HEK293T (cell line): ENCODE measurements around the gene RAP2B.
"Not testable (repeated sequence)": the region's sequence is repeated elsewhere in the genome, so short reads cannot be mapped to it uniquely, and the experiment has no call there.

ENCODE experiments used
- CTCF ChIA-PET: fragments of 350-600 bp; formaldehyde crosslinking; extraction: SDS; loops from one replicate; lab custom pipeline; 2021; ENCODE audit warnings: antibody characterized with exemption, inconsistent platforms; lab: Yijun Ruan, JAX
- POLR2A ChIA-PET: fragments of 350-600 bp; formaldehyde crosslinking; extraction: SDS; loops from one replicate; lab custom pipeline; 2020; ENCODE audit warnings: antibody characterized with exemption, inconsistent platforms; lab: Yijun Ruan, JAX
- DNase-seq: peaks from one replicate; pipeline ENCODE4 v3.0.0; 2012; ENCODE audit warnings: mixed read lengths; ENCODE audit errors: extremely low spot score
- ARNT ChIP-seq: fragments of 450-650 bp; IDR thresholded peaks from 2 replicates; pipeline ENCODE4 v1.6.1; 2017; ENCODE audit warnings: mild to moderate bottlenecking
- BHLHE40 ChIP-seq: fragments of 450-650 bp; IDR thresholded peaks from 2 replicates; pipeline ENCODE4 v1.6.1; 2016; ENCODE audit warnings: mild to moderate bottlenecking, moderate library complexity, borderline replicate concordance
- CTBP1 ChIP-seq: fragments of 450-650 bp; IDR thresholded peaks from 2 replicates; pipeline ENCODE4 v1.6.1; 2016; ENCODE audit warnings: borderline replicate concordance
- ELF4 ChIP-seq: fragments of 450-650 bp; IDR thresholded peaks from 2 replicates; pipeline ENCODE4 v1.6.1; 2017; ENCODE audit warnings: antibody characterized with exemption
- FOXA1 ChIP-seq: fragments of 450-650 bp; IDR thresholded peaks from 2 replicates; pipeline ENCODE4 v1.6.1; 2016; ENCODE audit warnings: mild to moderate bottlenecking
- FOXK2 ChIP-seq: fragments of 450-650 bp; IDR thresholded peaks from 2 replicates; pipeline ENCODE4 v1.6.1; 2016; ENCODE audit warnings: mild to moderate bottlenecking
- FOXM1 ChIP-seq: fragments of 450-650 bp; IDR thresholded peaks from 2 replicates; pipeline ENCODE4 v1.6.1; 2017; ENCODE audit warnings: mild to moderate bottlenecking, borderline replicate concordance
- HDGF ChIP-seq: fragments of 450-650 bp; IDR thresholded peaks from 2 replicates; pipeline ENCODE4 v1.6.1; 2017; ENCODE audit warnings: antibody characterized with exemption, borderline replicate concordance
- L3MBTL2 ChIP-seq: fragments of 450-650 bp; conservative IDR thresholded peaks from 2 replicates; pipeline ENCODE4 v1.6.1; 2016; ENCODE audit warnings: mild to moderate bottlenecking
- LEF1 ChIP-seq: fragments of 450-650 bp; IDR thresholded peaks from 2 replicates; pipeline ENCODE4 v1.6.1; 2017; ENCODE audit warnings: mild to moderate bottlenecking, borderline replicate concordance
- NFRKB ChIP-seq: fragments of 450-650 bp; IDR thresholded peaks from 2 replicates; pipeline ENCODE4 v1.6.1; 2016; ENCODE audit warnings: mild to moderate bottlenecking, moderate library complexity
- SP1 ChIP-seq: fragments of 450-650 bp; IDR thresholded peaks from 2 replicates; pipeline ENCODE4 v1.6.1; 2017
- SUZ12 ChIP-seq: fragments of 450-650 bp; IDR thresholded peaks from 2 replicates; pipeline ENCODE4 v1.6.1; 2016; ENCODE audit warnings: mild to moderate bottlenecking
- TARDBP ChIP-seq: fragments of 450-650 bp; IDR thresholded peaks from 2 replicates; pipeline ENCODE4 v1.6.1; 2016
- ZNF384 ChIP-seq: fragments of 450-650 bp; IDR thresholded peaks from 2 replicates; pipeline ENCODE4 v1.6.1; 2016
- TF ChIP-seq, protein P1 (sequence below): fragments of 450-650 bp; IDR thresholded peaks from 2 replicates; pipeline ENCODE4 v1.6.1; 2016

RAP2B gene

DNA sequence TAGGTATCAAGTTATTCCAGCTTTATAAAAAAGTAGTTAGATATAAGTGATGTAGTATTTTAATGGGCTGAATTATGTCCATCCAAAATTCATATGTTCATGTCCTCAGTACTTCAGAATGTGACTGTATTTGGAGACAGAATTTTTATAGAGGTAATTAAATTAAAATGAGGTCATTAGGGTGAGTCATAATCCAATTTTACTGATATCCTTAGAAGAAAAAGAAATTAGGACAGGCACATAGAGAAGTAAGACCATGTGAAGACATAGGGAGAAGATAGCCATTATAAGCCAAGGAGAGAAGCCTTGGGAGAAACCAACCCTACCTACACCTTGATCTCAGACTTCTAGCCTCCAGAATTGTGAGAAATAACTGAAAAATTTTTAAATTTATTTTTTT is 30.3 kb downstream of the RAP2B start:
- CTCF ChIA-PET, result no interaction called here
- POLR2A ChIA-PET, result interaction anchor here (1.3 kb wide), 1 partner anchor 31 kb away, joined by 3 read pairs; no protein-coding TSS in a partner anchor
- TF ChIP-seq SUZ12 (no peak), CTBP1 (no peak), BHLHE40 (no peak), ARNT (no peak), LEF1 (no peak), ZNF384 (no peak), TARDBP (no peak), NFRKB (no peak), SP1 (no peak), FOXA1 (no peak), ELF4 (no peak), HDGF (no peak), FOXK2 (no peak), L3MBTL2 (no peak), FOXM1 (no peak)
- TF ChIP-seq, protein P1, sequence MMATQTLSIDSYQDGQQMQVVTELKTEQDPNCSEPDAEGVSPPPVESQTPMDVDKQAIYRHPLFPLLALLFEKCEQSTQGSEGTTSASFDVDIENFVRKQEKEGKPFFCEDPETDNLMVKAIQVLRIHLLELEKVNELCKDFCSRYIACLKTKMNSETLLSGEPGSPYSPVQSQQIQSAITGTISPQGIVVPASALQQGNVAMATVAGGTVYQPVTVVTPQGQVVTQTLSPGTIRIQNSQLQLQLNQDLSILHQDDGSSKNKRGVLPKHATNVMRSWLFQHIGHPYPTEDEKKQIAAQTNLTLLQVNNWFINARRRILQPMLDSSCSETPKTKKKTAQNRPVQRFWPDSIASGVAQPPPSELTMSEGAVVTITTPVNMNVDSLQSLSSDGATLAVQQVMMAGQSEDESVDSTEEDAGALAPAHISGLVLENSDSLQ, result no peak
- no peak for DNase-seq

DNA sequence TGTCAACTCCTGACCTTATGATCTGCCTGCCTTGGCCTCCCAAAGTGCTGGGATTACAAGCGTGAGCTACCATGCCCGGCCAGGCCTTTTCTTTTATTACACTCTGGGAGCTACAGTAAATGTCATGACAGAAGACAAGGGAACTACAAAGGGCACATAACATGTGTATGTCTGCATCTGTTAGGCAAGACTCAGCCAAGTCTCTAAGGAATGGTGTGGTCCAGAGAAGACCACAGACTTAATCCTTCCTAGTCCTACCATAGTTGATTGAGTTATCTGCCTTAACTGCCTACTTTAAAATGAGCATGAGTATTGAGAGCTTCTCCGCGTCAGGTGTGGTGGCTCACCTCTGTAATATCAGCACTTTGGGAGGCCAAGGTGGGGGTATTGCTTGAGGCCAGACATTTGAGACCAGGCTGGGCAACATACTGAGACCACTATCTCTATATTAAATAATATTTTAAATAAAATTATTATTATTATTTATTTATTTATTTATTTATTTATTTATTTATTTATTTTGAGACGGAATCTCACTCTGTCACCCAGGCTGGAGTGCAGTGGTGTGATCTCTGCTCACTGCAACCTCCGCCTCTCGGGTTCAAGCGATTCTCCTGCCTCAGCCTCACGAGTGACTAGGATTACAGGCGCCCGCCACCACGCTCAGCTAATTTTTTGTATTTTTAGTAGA is 31.9 kb downstream of the RAP2B start:
- POLR2A ChIA-PET, CTCF ChIA-PET, DNase-seq: not testable (repeated sequence)

DNA sequence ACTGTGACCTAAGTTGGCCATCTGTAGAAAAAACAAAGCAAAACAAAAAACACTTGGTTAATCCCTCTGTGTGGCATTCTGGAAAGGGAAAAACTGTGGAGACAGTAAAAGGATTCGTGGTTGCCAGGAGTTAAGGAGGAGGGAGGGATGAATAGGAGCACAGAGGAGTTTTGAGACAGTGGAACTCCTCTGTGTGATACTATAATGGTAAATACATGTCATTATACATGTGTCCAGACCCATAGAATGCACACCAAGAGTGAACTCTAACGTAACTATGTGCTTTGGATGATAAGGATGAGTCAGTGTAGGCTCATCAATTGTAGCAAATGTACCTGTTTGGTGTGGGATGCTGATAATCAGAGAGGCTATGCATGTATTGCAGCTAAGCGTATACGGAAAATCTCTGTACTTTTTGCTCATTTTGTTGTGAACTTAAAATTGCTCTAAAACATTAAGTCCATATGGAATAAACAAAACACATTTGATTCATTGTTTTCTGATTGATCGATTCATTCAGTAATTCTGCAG is 33.4 kb downstream of the RAP2B start:
- POLR2A ChIA-PET, result no interaction called here
- DNase-seq, result no peak
- TF ChIP-seq ZNF384 (no peak), NFRKB (no peak), L3MBTL2 (no peak), SP1 (no peak), SUZ12 (no peak), ARNT (no peak), HDGF (no peak), LEF1 (no peak), CTBP1 (no peak)
- CTCF ChIA-PET, result no interaction called here

DNA sequence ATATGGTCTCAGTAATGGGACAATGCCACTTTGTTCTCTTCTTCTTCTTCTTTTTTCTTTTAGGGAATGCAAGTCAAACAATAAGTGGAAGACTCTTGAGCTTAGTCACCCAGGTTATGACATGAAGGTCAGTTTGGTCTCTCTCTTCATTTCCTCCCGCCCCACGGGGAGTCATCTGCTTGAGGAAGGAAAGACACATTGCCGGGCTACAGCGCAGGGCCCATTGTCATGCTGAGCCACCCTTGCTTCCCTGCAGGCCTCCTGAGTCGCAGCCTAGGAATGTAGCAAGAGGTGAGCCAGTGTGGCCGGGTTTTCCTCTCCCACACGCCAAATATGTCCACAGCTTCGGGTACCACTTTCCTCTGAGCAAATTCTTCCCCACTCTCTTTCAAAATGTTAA is 47.6 kb downstream of the RAP2B start:
- ChIA-PET CTCF (no interaction called here), POLR2A (no interaction called here)
- no peak for DNase-seq
- TF ChIP-seq L3MBTL2 (no peak), HDGF (no peak), ZNF384 (no peak), ELF4 (no peak), TARDBP (no peak), SP1 (no peak), CTBP1 (no peak), LEF1 (no peak), SUZ12 (no peak), NFRKB (no peak), ARNT (no peak), FOXM1 (no peak), FOXA1 (no peak), FOXK2 (no peak), BHLHE40 (no peak)
- TF ChIP-seq, protein P1, result no peak

DNA sequence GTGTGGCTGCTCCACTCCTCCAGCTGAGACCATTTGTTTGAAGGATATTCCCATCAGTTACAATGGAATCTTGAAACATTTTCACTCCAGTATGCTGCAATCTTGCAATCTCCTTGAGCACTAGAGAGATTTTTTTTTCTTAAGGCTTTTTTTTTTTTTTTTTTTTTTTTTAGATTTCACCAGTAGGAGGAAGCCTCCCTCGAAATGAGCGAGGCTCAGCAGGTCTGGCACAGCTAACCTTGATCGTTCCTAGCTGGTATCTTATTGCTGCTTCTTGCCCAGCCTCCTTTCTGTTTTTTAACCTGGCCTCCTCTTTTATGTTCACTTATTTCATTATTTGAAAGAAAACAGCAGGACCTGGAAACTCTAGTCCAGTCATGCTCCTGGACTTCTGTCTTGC is 48.1 kb downstream of the RAP2B start:
- CTCF ChIA-PET, result no interaction called here
- POLR2A ChIA-PET, result no interaction called here
- TF ChIP-seq SUZ12, result no peak
- TF ChIP-seq NFRKB, result no peak
- no peak for TF ChIP-seq ARNT
- TF ChIP-seq ELF4, result no peak
- TF ChIP-seq ZNF384, result peak; percentile 55

DNA sequence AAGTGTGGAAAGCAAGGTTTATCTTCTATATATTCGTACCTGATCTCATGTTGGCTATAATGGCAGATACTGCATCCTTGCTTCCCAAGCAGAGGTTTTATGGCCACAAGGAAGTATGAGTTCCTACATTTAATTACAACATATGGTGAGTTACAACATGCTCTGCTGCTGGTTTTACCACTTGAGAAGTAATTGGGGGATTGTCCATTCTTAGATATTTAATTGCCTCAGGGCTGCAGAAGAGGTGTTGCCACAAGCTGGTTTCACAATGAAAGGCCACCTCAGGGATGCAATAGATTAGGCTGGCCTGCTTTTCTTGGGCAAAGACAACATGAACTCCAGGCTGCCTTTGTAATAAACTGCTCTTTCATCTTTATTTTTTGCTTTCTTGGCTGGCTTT is 48.6 kb downstream of the RAP2B start:
- ChIA-PET CTCF (no interaction called here), POLR2A (no interaction called here)
- DNase-seq, result no peak
- TF ChIP-seq BHLHE40, result no peak
- no peak for TF ChIP-seq HDGF
- TF ChIP-seq FOXK2, result no peak
- TF ChIP-seq, protein P1, result no peak
- TF ChIP-seq CTBP1, result no peak
- no peak for TF ChIP-seq FOXM1
- no peak for TF ChIP-seq ARNT
- TF ChIP-seq NFRKB, result no peak
- no peak for TF ChIP-seq ZNF384

More for the DNA sequence above, 48.1 kb downstream of the RAP2B start:
- no peak for DNase-seq
